H1 (cell line): Measurements from ENCODE around the gene SEMA5B.

Source experiments
- CBX5 ChIP-seq: fragments of 300-800, 300-1000 bp; sonication (generic); IDR thresholded peaks from 2 replicates; pipeline ENCODE4 v1.7.1; 2016; ENCODE audit warnings: antibody characterized with exemption, low read length, low read depth
- HDAC6 ChIP-seq: IDR thresholded peaks from one replicate; pipeline ENCODE4 v1.7.1; 2012; ENCODE audit warnings: low read depth, mild to moderate bottlenecking, inconsistent platforms, low read length, moderate library complexity
- JUND ChIP-seq: IDR thresholded peaks from 2 replicates; pipeline ENCODE4 v1.6.1; 2011; ENCODE audit warnings: mild to moderate bottlenecking, improper control_type of control experiment, low read length
- RAD21 ChIP-seq, 2 experiments: IDR thresholded peaks in 1 of 2; conservative IDR thresholded peaks in 1 of 2; 2 replicates each; pipeline ENCODE4 v1.6.1; 2011; ENCODE audit warnings: low read depth in 2 of 2, low read length in 2 of 2, improper control_type of control experiment in 1 of 2, inconsistent platforms in 1 of 2, mild to moderate bottlenecking in 1 of 2, moderate library complexity in 1 of 2
- RXRA ChIP-seq: IDR thresholded peaks from 2 replicates; pipeline ENCODE4 v1.6.1; 2011; ENCODE audit warnings: low read depth, mild to moderate bottlenecking, low read length, moderate library complexity; ENCODE audit not compliant: insufficient read depth
- TF ChIP-seq, protein P1 (sequence below), 3 experiments: IDR thresholded peaks; 1 replicate in 2 of 3; 2 replicates in 1 of 3; pipeline versions ENCODE4 v1.5.1 to v1.6.1; 2011; ENCODE audit warnings: low read length in 3 of 3, mild to moderate bottlenecking in 3 of 3, inconsistent platforms in 2 of 3, low read depth in 1 of 3, moderate library complexity in 1 of 3; ENCODE audit not compliant: insufficient read depth in 1 of 3; ENCODE audit errors: control extremely low read depth in 1 of 3

DNA sequence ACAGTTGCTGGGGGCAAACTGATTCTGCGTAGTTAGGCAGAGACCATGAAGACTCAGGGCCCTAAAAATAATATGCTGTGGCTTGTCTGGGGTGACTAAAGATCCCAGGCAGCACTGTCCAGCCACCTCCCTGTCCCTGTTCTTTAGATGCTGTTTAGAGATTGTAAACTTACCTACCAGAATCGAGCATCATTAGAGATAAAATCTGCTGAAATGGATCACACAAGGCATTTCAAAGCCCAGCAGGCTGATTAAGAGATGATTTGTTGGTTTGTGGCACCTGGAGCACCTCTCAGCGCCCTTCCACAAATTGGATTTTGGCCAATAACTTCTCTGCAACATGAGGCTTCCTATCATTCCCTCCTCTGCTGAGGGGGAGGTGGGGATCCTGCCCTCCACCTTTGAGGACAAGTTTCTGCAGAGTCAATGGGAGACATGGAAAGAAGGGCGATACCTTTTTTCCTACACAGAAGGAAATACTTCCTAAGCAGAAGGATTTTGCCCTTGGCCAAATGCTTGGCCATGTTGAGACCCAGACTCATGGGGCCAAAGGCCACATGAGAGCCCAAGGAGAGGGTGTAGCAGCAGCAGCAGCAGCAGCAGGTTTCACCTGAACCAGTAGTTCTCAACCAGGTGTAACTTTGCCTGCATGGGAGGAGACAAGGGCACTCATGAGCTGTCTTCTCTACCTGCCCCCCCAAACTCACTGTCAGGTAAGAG, 37.5 kb downstream of the SEMA5B start:
- TF ChIP-seq RXRA (no peak), JUND (no peak), HDAC6 (no peak), RAD21 (IDR thresholded peaks at IDR 0.05 in 1 of 2, conservative IDR thresholded peaks at IDR 0.05 in 1 of 2; ENCODE audit: low read depth in 2 of 2, low read length in 2 of 2) (no peak), CBX5 (no peak)
- TF ChIP-seq, protein P1, sequence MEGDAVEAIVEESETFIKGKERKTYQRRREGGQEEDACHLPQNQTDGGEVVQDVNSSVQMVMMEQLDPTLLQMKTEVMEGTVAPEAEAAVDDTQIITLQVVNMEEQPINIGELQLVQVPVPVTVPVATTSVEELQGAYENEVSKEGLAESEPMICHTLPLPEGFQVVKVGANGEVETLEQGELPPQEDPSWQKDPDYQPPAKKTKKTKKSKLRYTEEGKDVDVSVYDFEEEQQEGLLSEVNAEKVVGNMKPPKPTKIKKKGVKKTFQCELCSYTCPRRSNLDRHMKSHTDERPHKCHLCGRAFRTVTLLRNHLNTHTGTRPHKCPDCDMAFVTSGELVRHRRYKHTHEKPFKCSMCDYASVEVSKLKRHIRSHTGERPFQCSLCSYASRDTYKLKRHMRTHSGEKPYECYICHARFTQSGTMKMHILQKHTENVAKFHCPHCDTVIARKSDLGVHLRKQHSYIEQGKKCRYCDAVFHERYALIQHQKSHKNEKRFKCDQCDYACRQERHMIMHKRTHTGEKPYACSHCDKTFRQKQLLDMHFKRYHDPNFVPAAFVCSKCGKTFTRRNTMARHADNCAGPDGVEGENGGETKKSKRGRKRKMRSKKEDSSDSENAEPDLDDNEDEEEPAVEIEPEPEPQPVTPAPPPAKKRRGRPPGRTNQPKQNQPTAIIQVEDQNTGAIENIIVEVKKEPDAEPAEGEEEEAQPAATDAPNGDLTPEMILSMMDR (IDR thresholded peaks at IDR 0.05; ENCODE audit: control extremely low read depth in 1 of 3, insufficient read depth in 1 of 3, low read depth in 1 of 3, low read length in 3 of 3) = no peak
